OCI-LY3 (cell line): ENCODE measurements around the gene RARS2.

ENCODE experiments used
- H2AFZ ChIP-seq: fragments of 200-600, 300-600 bp; shearing (Covaris generic); 2 replicates; pipeline ENCODE4 v1.6.0; 2014; ENCODE audit warnings: antibody characterized with exemption, low read depth, low read length
- H3K27ac ChIP-seq: fragments of 200-600, 300-600 bp; sonication (generic); 2 replicates; pipeline ENCODE4 v1.5.1; 2014; ENCODE audit warnings: mild to moderate bottlenecking, low read length, moderate library complexity, mixed read lengths
- H3K27me3 ChIP-seq: fragments of 200-600, 300-600 bp; sonication (generic); 2 replicates; pipeline ENCODE4 v1.6.1; 2014; ENCODE audit warnings: low read depth, low read length, mixed read lengths
- H3K36me3 ChIP-seq: fragments of 200-600, 300-600 bp; sonication (generic); replicated peaks from 2 replicates; pipeline ENCODE3; 2014; ENCODE audit warnings: low read depth, low read length, mixed read lengths
- H3K4me1 ChIP-seq: fragments of 300-600, 200-600 bp; sonication (generic); 2 replicates; pipeline ENCODE4 v1.6.1; 2014; ENCODE audit warnings: low read length, mixed read lengths
- H3K4me2 ChIP-seq: fragments of 200-600, 300-600 bp; sonication (generic); 2 replicates; pipeline ENCODE4 v1.6.1; 2014; ENCODE audit warnings: low read length, mixed read lengths
- H3K4me3 ChIP-seq: fragments of 300-600, 200-600 bp; sonication (generic); 2 replicates; pipeline ENCODE4 v1.5.1; 2014; ENCODE audit warnings: antibody characterized with exemption, mild to moderate bottlenecking, low read length, moderate library complexity
- H3K79me2 ChIP-seq: fragments of 300-600, 200-600 bp; shearing (Covaris generic); 2 replicates; pipeline ENCODE4 v1.6.1; 2014; ENCODE audit warnings: mild to moderate bottlenecking, low read length, mixed read lengths
- H3K9ac ChIP-seq: fragments of 300-600, 200-600 bp; shearing (Covaris generic); 2 replicates; pipeline ENCODE4 v1.6.0; 2014; ENCODE audit warnings: mild to moderate bottlenecking, low read length, moderate library complexity
- H3K9me3 ChIP-seq: fragments of 200-600, 300-600 bp; shearing (Covaris generic); 2 replicates; pipeline ENCODE4 v1.6.1; 2014; ENCODE audit warnings: low read length, mixed read lengths; ENCODE audit not compliant: insufficient read depth
- H4K20me1 ChIP-seq: fragments of 200-600, 300-600 bp; sonication (generic); 2 replicates; pipeline ENCODE4 v1.6.1; 2016; ENCODE audit warnings: low read length, mixed read lengths; ENCODE audit not compliant: insufficient read depth
- EZH2phosphoT487 ChIP-seq: fragments of 200-600 bp; shearing (Covaris generic); IDR thresholded peaks from 2 replicates; pipeline ENCODE4 v1.6.1; 2018; ENCODE audit warnings: antibody characterized with exemption, mixed run types, low read depth
- TF ChIP-seq, protein P1 (sequence below): fragments of 200-600, 300-600 bp; sonication (generic); IDR thresholded peaks from 2 replicates; pipeline ENCODE4 v1.5.1; 2014; ENCODE audit warnings: antibody characterized with exemption, low read length, low read depth

Gene RARS2

DNA sequence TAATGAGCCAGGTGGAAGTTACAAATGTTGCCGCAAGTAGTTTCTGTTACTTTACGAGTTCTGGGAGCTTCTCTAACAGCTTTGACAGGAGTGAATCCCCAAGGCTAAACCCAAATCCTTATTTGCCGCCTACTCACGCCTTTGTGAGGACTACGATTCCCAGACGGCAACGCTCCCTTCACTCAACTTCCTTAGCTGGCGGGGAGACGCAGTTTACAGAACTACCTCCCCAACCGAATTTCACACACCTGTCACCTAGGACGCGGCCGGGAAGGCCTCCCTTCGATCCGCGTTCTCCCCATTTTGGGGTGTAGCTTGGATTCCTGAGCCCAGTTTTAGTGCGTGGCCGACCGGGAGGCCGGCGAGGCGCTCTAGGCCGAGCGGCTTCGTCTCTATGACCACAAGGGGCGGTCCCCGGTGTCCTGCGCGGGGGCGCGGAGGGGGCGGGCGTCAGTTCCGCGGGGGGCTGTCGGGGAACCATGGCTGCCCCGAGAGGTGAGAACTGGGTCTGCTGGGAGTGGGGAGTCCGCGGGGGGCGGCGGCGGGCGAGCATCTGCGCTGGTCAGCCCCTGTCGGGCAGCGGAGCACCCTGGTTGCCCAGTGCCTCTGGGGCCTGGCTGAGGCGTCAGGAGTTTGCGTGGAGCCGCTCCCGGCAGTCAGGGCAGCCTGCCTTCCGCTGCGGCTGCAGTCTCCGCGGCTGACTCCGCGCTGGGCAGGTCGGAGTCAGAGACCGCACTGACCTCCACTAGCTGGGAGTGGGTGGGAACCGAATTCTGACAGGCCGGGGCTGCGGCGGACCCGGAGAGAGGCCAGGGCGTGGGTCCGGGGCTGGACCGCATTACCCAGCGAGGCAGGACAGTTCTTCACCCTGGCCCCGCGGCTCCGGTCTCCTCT, 117.0 kb downstream of the RARS2 start, which contains the start of gene SLC35A1:
Gene SLC35A1 (plus strand): TSS at position 450 of the 894 bp plus-strand sequence. CDS start 30 bp downstream, at position 480.
- no peak for TF ChIP-seq EZH2phosphoT487
- TF ChIP-seq, protein P1, sequence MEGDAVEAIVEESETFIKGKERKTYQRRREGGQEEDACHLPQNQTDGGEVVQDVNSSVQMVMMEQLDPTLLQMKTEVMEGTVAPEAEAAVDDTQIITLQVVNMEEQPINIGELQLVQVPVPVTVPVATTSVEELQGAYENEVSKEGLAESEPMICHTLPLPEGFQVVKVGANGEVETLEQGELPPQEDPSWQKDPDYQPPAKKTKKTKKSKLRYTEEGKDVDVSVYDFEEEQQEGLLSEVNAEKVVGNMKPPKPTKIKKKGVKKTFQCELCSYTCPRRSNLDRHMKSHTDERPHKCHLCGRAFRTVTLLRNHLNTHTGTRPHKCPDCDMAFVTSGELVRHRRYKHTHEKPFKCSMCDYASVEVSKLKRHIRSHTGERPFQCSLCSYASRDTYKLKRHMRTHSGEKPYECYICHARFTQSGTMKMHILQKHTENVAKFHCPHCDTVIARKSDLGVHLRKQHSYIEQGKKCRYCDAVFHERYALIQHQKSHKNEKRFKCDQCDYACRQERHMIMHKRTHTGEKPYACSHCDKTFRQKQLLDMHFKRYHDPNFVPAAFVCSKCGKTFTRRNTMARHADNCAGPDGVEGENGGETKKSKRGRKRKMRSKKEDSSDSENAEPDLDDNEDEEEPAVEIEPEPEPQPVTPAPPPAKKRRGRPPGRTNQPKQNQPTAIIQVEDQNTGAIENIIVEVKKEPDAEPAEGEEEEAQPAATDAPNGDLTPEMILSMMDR: no peak
- Histone ChIP-seq H2AFZ (peak within 1 kb of the TSS; percentile 98), H3K79me2 (no peaks in the 10 kb centered on the region), H4K20me1 (no peaks in the 10 kb centered on the region), H3K36me3 (no peaks in the 10 kb centered on the region), H3K27ac (peak within 1 kb of the TSS; percentile 40), H3K9me3 (no peaks in the 10 kb centered on the region), H3K27me3 (no peaks in the 10 kb centered on the region), H3K4me1 (peaks cover 11% of the 10 kb centered on the region), H3K9ac (peak within 1 kb of the TSS; percentile 85), H3K4me3 (peak within 1 kb of the TSS; percentile 90), H3K4me2 (peak within 1 kb of the TSS; percentile 86)

DNA sequence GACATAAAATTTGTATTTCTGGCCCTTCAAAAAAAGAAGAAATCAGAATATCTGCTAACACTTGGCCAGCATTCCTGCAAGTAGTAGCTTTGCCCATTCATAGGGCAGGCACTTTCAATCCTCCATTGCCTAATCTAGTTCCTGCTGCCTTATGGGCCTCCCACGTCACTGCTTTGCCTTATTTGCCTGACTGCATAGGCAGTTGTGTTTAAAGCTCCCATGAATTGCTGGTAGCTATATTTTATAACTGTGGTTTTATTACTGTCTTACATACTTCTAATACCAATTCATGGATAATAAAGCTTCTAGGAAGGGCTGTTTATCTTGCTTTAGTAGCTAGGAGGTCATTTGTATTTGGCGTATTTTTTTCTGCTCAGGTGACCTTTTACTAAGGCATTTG, 124.7 kb downstream of the RARS2 start:
- H3K9ac ChIP-seq: no peak overlapping the region
- no peaks in the 10 kb centered on the region for H4K20me1 ChIP-seq
- no peaks in the 10 kb centered on the region for H3K36me3 ChIP-seq
- no peak overlapping the region for H2AFZ ChIP-seq
- H3K9me3 ChIP-seq: no peaks in the 10 kb centered on the region
- TF ChIP-seq EZH2phosphoT487: no peak
- TF ChIP-seq, protein P1: no peak
- peaks cover 4% of the 10 kb centered on the region; the same call in 1 of the 2 replicates for H3K4me1 ChIP-seq
- no peak overlapping the region for H3K4me3 ChIP-seq
- H3K27ac ChIP-seq: no peak overlapping the region
- no peak overlapping the region for H3K4me2 ChIP-seq
- no peaks in the 10 kb centered on the region for H3K79me2 ChIP-seq
- H3K27me3 ChIP-seq: no peaks in the 10 kb centered on the region
